ENCODE data around the gene TUSC7. TPM values are rescaled to one million over a fixed set of nuclear protein-coding genes. Genes with fewer than 3 reads are reported as not detected.

Gene TUSC7
- total and polyA plus RNA-seq, 7 donors, result not detected

GRCh38 chr3:116669576-116669975 lies 40.0 kb upstream of the TUSC7 start:
- no peak overlapping the region for H3K27ac ChIP-seq
- 66 to 78% methylated on average over 3 of the region's 3 CpGs for WGBS, 2 donors
- H3K9me3 ChIP-seq, result no peaks in the 10 kb centered on the region
- DNase-seq, result no peak
- H3K4me1 ChIP-seq, result no peaks in the 10 kb centered on the region
- no peaks in the 10 kb centered on the region for H3K36me3 ChIP-seq
- no peaks in the 10 kb centered on the region for H3K27me3 ChIP-seq
- no peak overlapping the region for H3K4me3 ChIP-seq
- intact Hi-C loops (cut with DNase I), result no loop called here
- TF ChIP-seq POLR2A (IDR thresholded peaks at IDR 0.05), result no peak
- TF ChIP-seq POLR2AphosphoS5 (IDR thresholded peaks at IDR 0.05), result no peak
- TF ChIP-seq EP300 (IDR thresholded peaks at IDR 0.05), result no peak

- no peak for TF ChIP-seq POLR2AphosphoS5 (IDR thresholded peaks at IDR 0.05)
- no peak for TF ChIP-seq POLR2A (IDR thresholded peaks at IDR 0.05)
- no peak for TF ChIP-seq EP300 (IDR thresholded peaks at IDR 0.05)
- TF ChIP-seq CTCF (IDR thresholded peaks at IDR 0.05), result no peak
- no peak overlapping the region for H3K27ac ChIP-seq
- WGBS, 2 donors, result 71 to 85% methylated on average over 1 of the region's 1 CpG
- intact Hi-C loops (cut with DNase I), result no loop called here
- no peak overlapping the region for H3K4me3 ChIP-seq
- H3K27me3 ChIP-seq, result no peaks in the 10 kb centered on the region
- no peak for DNase-seq
- no peaks in the 10 kb centered on the region for H3K9me3 ChIP-seq
- no peaks in the 10 kb centered on the region for H3K36me3 ChIP-seq
- H3K4me1 ChIP-seq, result no peaks in the 10 kb centered on the region
These were observed 38.4 kb upstream of the TUSC7 start for GRCh38 chr3:116671151-116671550.

- Histone ChIP-seq H3K9me3 (peaks cover 0 to 3% (median 0%) of the 10 kb centered on the region in 4 donors), H3K4me3 (no peak overlapping the region), H3K4me1 (no peaks in the 10 kb centered on the region), H3K36me3 (no peaks in the 10 kb centered on the region), H3K27me3 (no peaks in the 10 kb centered on the region), H3K27ac (no peak overlapping the region)
- 55 to 67% methylated on average over 13 of the region's 13 CpGs for WGBS, 2 donors
- no peak for DNase-seq
- intact Hi-C loops (cut with DNase I), result no loop called here
- TF ChIP-seq CTCF (IDR thresholded peaks at IDR 0.05) (no peak), EP300 (IDR thresholded peaks at IDR 0.05) (no peak), POLR2AphosphoS5 (IDR thresholded peaks at IDR 0.05) (no peak), POLR2A (IDR thresholded peaks at IDR 0.05) (no peak)
These were observed 30.7 kb upstream of the TUSC7 start for GRCh38 chr3:116678853-116679252.

GRCh38 chr3:116691041-116691440 lies 18.5 kb upstream of the TUSC7 start:
- H3K27ac ChIP-seq, result no peak overlapping the region
- intact Hi-C loops (cut with DNase I), result no loop called here

DNA sequence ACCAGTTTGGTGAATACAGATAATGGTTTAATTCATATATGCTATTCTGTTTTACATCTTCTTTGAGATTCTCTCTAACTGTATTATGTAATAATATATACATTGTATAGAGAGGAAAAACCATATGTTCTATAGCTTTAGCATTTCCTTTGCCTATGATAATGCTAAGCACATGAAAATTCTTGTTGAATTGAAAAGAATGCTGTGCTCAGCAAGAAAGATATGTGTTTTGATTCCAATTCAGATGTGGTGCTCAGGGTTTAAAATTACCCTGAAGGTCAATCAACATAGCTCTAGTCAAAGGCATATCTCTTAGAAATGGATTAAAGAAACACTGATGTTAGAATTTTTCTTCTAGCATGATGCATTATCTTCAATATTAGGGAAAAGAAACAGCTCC lies 8.5 kb upstream of the TUSC7 start:
- no peaks in the 10 kb centered on the region for H3K27me3 ChIP-seq
- no peak overlapping the region for H3K4me3 ChIP-seq
- intact Hi-C loops (cut with DNase I), result no loop called here
- no peak for DNase-seq
- no peaks in the 10 kb centered on the region for H3K4me1 ChIP-seq
- H3K36me3 ChIP-seq, result no peaks in the 10 kb centered on the region
- TF ChIP-seq POLR2A (IDR thresholded peaks at IDR 0.05), result no peak
- no peak for TF ChIP-seq EP300 (IDR thresholded peaks at IDR 0.05)
- TF ChIP-seq POLR2AphosphoS5 (IDR thresholded peaks at IDR 0.05), result no peak
- TF ChIP-seq CTCF (IDR thresholded peaks at IDR 0.05), result no peak
- H3K27ac ChIP-seq, result no peak overlapping the region
- no peaks in the 10 kb centered on the region for H3K9me3 ChIP-seq

More at GRCh38 chr3:116691041-116691440, 18.5 kb upstream of the TUSC7 start:
- Histone ChIP-seq H3K36me3 (no peaks in the 10 kb centered on the region), H3K9me3 (no peaks in the 10 kb centered on the region), H3K4me3 (no peak overlapping the region), H3K27me3 (no peaks in the 10 kb centered on the region), H3K4me1 (no peaks in the 10 kb centered on the region)
- TF ChIP-seq CTCF (IDR thresholded peaks at IDR 0.05), result no peak
- no peak for TF ChIP-seq POLR2A (IDR thresholded peaks at IDR 0.05)
- TF ChIP-seq POLR2AphosphoS5 (IDR thresholded peaks at IDR 0.05), result no peak
- no peak for TF ChIP-seq EP300 (IDR thresholded peaks at IDR 0.05)
- DNase-seq, result no peak
- WGBS, 2 donors, result 59 to 85% methylated on average over 2 of the region's 2 CpGs
